ENCODE results near the gene CERS5.

The CERS5 gene

GRCh38 chr12:50167049-50167828 is at the start of gene CERS5:
TSS of gene CERS5 (minus strand) at chr12:50167369. CDS start at chr12:50167297, 72 bp downstream.
- DNase-seq (ENCODE audit: low spot score) = peak; percentile 100

DNA sequence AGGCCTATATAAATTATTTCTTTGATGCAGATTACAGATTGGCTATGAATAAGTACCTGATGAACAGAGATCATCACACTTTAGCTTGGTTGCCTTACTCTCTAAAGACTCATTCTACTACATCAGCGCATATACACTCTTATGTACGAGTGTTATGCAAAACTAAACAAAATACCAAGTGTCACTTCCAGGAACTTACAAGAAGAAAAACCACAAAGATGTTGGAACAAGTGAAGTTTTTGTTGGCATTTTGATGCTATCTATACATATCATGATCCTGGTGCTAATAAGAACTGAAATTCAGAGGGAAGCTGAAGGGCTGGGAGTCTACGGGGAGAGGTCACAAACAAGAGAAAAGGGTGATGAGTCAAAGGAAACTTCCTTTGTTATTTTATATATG is 47.9 kb upstream of the CERS5 start:
- no peak for DNase-seq (ENCODE audit: low spot score)

DNA sequence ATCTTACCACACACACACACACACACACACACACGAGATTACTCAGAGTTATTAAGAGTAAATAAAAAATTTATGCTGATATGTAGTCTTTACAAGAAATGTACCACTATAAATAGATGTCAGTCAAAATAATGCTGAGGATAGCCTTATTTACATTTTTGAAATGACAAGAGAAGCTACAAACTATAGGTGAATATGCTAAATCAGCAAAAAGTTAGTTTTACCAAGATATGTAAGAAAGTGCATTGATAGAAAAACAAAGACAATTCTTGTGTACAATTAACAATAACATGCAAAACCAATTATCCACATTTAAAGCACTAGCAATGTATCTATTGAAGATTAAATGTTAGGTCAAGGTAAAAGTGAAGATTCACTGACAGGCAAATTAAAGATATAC is 46.8 kb upstream of the CERS5 start:
- no peak for DNase-seq (ENCODE audit: low spot score)

DNA sequence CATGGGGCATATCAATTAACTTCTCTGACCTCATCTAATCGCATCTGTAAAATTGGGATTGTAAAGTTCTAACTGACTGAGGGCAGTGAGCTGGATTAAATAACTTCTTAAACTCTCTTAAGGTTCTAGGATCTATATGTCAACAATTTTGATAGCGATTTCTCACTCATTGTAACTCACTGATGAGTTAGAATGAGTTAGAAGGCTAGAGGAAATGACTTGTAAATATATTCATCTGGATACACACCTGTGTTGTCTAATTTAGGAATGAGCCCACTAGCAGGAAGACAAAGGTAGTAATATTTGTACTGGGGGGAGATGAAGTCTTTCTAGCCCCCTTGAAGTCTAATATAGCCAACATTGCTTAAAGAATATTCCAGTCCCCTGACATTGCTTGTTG is 46.3 kb upstream of the CERS5 start:
- no peak for DNase-seq (ENCODE audit: low spot score)

DNA sequence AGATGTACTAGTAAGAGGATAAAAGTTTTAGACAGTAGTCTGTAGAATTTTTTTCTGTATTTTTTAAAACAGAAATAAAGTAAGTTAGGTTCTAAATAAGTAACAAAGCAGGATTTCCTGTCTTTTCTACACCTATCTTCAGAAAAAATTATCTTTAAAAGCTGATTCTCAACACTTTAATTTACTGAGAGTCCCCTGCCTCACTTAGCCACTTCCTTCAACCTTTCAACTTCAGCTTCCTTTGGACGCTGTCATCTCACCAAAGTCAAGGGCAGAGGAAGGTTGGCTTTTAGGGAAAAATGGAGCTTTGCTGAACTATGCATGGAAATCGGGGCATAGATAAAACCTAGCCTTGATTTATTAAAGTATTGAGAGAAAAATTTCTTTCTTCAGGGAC is 44.9 kb upstream of the CERS5 start:
- no peak for DNase-seq (ENCODE audit: low spot score)

DNA sequence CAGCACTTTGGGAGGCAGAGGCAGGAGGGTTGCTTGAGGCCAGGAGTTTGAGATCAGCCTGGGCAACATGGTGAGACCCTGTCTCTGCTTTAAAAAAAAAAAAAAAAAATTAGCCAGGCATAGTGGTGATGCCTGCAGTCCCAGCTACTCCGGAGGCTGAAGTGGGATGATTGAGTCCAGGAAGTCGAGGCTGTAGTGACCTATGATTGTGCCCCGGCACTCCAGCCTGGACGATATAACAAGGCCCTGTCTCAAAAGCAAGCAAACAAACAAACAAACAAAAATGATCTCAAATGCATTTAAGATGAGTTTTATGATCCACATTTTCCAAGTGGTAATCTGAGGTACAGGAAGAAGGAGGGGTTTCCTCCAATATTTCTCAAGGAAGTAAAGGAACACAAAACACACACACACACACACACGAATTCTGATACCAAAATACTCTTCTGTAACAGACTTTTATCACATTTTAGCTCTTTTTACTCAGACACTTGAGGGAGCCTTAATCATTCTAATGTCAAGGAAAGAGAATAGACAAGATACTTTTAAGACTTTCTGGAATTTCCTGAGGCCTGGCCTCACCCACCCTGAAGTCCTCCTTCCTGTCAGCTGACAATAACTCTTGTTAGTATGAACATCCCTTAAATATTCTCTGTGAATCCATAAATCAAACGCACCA is 44.4 kb upstream of the CERS5 start:
- DNase-seq (ENCODE audit: low spot score) = no peak

DNA sequence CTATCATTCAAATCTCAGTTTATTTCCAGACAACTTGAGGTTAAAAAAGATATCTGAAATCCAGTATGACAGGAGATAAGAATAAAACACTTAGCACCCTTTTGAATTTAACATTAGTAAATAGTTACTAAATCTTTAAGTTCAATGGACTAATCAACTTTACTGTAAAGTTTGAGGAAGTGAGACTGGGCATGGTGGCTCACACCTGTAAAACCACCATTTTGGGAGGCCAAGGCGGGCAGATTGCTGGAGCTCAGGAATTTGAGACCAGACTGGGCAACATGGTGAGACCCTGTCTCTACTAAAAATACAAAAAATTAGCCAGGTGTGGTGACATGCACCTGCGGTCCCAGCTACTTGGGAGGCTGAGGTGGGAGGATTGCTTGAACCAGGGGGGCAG is 40.3 kb upstream of the CERS5 start:
- no peak for DNase-seq (ENCODE audit: low spot score)

- DNase-seq (ENCODE audit: low spot score) = no peak
Observed at GRCh38 chr12:50205648-50206047, 38.5 kb upstream of the CERS5 start.

DNA sequence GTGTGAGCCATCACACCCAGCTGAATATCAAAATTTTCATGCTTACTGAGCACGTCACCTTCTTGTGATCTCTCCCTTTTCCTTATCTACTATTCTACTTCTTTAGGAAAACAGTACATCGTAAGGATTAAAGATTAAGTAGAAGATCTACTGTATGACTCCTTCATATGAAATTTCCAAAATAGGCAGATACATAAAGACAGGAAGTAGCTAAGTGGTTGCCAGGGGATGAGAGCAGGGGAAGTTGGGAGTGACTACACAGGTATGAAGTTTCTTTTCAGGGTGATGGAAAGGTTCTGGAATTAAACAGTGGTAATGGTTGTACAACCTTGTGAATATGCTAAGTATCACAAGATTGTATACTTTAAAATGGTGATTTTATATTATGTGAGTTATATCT is 36.5 kb upstream of the CERS5 start:
- no peak for DNase-seq (ENCODE audit: low spot score)

DNA sequence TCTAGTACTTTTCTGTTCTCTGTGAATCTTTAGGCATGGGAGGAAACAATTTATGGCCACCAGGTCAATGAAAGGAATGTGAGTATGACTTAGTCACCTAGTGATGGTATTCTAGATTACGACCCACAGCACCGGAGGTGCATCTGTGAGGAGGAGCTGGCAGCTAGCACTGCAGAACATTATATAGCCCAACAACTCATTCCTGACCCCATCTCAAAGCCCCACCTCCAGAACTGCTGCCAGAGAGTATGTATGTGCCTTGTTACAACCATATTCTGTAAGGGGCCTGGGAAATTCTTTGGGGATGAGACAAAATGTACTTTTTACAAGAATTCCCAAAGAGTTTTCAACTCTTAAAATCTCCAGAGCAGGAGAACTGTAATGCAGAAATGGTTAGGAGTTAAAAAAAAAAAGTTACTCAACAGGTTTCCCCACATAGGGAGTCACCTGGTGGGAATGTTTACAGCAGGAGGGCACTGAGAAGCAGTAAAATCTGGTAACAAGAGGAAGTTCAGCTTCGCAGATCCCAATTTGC is 34.9 kb upstream of the CERS5 start:
- DNase-seq (ENCODE audit: low spot score) = peak; percentile 92

- no peak for DNase-seq (ENCODE audit: low spot score)
Observed at GRCh38 chr12:50200552-50201273, 33.5 kb upstream of the CERS5 start.

DNA sequence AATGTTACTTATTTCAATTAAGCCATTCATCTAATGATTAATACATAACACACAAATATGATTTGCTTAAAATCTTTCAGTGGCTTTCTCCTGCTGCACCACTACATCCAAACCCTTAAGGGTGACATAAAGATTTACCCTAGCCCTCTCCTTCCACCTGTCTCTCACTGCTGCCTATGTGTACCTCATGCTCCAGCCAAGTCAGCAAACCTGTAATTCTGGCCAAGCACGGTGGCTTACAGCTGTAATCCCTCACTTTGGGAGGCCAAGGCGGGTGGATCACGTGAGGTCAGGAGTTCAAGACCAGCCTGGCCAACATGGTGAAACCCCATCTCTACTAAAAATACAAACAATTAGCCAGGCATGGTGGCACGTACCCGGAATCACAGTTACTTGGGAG is 31.7 kb upstream of the CERS5 start:
- no peak for DNase-seq (ENCODE audit: low spot score)

DNA sequence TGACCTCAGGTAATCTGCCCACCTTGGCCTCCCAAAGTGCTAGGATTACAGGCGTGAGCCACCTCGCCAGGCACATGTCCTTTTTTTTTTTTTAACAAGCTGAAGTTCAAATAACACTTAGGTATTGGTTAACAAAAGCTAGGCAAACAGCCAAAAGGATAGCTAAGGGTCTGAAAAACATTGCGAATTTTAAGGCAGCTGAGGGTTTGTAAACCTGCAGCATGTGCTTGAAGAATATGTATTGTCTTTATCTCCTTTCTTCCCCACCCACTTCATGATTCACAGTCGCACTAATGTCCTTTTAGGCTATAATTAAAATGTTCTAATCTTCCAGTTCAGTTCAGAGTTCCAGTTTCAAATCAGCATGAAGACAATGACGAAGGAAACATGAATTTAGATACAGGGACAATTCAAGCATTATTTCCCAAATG is 30.1 kb upstream of the CERS5 start:
- no peak for DNase-seq (ENCODE audit: low spot score)

GRCh38 chr12:50196537-50196936 is 29.4 kb upstream of the CERS5 start:
- no peak for DNase-seq (ENCODE audit: low spot score)

DNA sequence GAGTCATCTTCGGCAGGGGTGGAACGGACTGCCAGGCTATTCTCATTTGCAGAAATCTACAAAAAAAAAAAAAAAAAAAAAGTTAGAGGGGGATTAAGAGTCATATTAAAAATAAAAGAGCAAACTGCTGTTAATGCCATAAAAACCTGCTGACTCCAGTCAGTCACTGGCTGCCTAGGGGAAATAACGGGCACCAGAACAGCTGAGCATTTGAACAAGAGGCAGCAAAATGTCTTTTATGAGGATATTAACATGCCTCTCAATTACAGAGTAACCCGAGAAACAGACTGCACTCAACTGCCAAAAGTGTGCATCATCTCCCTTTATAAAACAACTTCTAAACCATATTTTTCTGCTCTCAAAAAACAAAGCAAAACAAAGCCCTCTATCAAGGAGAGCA is 28.7 kb upstream of the CERS5 start:
- no peak for DNase-seq (ENCODE audit: low spot score)

DNA sequence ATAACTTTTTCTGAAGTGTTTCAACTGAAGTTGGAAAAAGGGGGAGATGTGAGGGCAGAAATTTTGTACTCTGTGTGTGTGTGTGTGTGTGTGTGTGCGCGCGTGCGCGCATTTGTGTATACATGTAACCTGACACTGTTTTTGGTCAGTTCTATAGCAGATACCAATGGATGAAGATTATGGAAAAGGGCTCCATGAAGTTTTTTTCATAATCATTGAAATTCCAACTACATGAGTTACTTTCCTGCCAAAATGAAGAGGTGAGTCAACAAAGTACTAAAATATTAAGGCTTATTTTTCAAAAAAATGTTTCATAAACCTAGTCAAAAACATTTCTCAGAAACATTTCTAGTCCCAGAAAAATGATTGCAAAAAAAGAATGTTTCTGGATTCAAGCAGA is 25.7 kb upstream of the CERS5 start:
- DNase-seq (ENCODE audit: low spot score) = no peak

DNA sequence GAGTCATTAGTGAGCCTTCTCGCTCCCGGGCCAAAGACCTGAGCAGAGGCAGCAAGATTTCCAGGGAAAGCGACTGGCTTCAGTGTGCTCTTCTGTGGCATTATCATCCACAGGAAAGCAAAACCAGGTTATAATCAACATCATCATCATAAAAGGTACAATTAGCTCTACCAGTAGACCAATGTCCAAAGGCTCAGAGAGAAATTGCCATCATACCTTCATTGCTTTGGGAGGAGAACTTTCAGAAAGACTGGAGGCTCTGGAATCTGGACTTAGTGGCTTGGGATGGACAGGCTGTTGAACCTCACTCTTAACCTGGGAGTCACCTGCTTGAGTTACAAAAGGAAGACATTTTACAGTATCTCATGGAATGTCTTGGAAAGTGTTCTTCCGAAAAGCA is 25.1 kb upstream of the CERS5 start:
- DNase-seq (ENCODE audit: low spot score) = no peak

DNA sequence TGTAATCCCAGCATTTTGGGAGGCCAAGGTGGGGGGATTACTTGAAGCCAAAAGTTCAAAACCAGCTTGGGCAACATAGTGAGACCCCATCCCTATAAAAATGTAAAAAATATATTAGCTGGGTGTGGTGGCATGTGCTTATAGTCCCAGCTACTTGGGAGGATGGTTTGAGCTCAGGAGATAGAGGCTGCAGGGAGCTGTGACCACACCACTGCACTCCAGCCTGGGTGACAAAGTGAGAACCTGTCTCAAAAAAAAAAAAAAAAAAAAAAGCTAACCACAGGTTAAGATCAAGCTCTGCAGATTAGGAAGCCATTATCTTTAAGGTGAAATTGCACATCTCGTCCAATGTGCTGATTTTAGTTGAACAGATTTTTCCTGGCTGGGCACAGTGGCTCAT is 23.7 kb upstream of the CERS5 start:
- no peak for DNase-seq (ENCODE audit: low spot score)

DNA sequence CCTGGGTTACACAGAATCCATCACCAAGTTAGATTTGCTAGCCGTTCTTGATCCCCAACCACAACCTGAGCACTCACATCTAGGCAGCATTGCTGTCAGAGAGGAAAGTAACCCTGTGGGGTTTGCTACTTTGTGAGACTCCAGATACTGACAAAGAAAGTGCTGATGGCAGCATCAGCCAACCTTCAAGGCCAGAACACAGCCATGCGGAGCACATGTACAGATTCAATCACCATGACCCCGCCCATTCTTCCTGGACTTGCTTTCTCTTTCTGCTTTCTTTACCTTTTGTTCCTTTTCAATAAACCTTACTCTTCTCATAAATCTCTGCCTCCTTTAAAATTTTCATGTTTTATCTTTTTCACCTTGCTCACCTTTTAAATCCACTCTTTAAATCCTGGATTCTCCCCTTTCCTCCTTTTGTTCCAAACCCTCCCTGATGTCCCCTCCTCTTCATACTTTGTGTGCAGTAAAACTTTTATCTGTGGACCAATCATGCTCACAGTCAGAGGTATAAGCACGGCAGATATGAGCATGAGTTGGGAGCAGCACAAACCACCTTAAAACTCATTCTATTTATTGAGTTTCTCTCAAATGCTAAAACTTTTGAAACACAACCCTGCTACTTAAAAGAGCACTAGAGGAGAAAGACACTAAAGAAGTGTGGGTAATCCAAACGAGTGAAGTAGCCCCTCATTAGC is 21.9 kb upstream of the CERS5 start:
- no peak for DNase-seq (ENCODE audit: low spot score)

DNA sequence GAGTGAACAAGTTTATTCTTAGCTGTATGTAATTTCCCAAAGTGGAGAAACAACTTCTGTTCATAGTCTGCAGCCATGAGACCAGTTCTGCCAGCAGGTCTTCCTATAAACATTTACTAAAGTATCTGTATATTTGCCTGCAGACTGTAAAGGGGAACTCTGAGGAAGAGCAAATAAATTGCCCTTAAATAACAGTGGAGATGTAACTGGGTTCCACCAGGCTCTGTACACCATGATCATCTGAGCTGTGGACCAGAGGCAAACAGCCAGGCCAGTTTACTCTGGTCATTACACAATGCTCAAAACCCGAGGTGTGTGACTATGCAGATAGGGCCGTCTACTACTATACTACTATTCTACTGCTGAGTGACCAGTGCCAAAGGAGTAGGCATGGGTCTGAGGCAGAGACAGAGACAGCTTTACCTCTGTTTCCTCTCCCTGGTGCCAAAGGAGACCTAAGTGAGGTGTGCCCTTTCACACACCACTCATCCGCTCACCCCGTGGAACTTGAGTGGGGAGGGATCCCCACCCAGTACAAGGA is 21.1 kb upstream of the CERS5 start:
- DNase-seq (ENCODE audit: low spot score) = no peak

GRCh38 chr12:50187084-50187900 is 20.1 kb upstream of the CERS5 start:
- no peak for DNase-seq (ENCODE audit: low spot score)
